Natural killer cell (primary cell): ENCODE measurements around the gene PPP1R26. TPM values are rescaled to one million over a fixed set of nuclear protein-coding genes. Genes with fewer than 3 reads are reported as not detected.

Experiments
- ATAC-seq, 3 donors: fragments of 150-1000 bp in 2 of 3; fragments of 200-7000 bp in 1 of 3; cut with Tn5 transposase; 1 replicate in 1 of 3; 2 replicates in 2 of 3; pipeline ENCODE4 v1.10.0; 2021; ENCODE audit warnings: mild to moderate bottlenecking in 2 of 3, moderate library complexity in 2 of 3
- DNase-seq, 2 donors: peaks; one replicate each; pipeline versions ENCODE4 v3.0.0 to v3.0.0-alpha.2; 2013 to 2021; ENCODE audit warnings: mixed read lengths in 1 of 2
- H3K27ac ChIP-seq: one replicate; pipeline ENCODE4 v1.5.1; 2013; ENCODE audit warnings: mild to moderate bottlenecking, low read length
- H3K27me3 ChIP-seq: one replicate; pipeline ENCODE4 v1.6.1; 2013; ENCODE audit warnings: low read length; ENCODE audit not compliant: control insufficient read depth, insufficient read depth
- H3K36me3 ChIP-seq: one replicate; pipeline ENCODE4 v1.6.1; 2013; ENCODE audit warnings: low read length; ENCODE audit not compliant: control insufficient read depth, insufficient read depth
- H3K4me1 ChIP-seq: one replicate; pipeline ENCODE4 v1.6.1; 2013; ENCODE audit warnings: low read length; ENCODE audit not compliant: control insufficient read depth, insufficient read depth
- H3K4me3 ChIP-seq: one replicate; pipeline ENCODE4 v1.5.1; 2013; ENCODE audit warnings: low read length
- H3K9me3 ChIP-seq: one replicate; pipeline ENCODE4 v1.6.1; 2013; ENCODE audit warnings: low read length; ENCODE audit not compliant: control insufficient read depth, insufficient read depth
- H3K27ac Mint-ChIP-seq, 2 donors: one replicate each; pipeline ENCODE4 v1.8.0; 2022; ENCODE audit warnings: mild to moderate bottlenecking in 2 of 2, mixed read lengths in 2 of 2, moderate library complexity in 1 of 2
- H3K27me3 Mint-ChIP-seq, 2 donors: one replicate each; pipeline ENCODE4 v1.8.0; 2022; ENCODE audit warnings: low read depth in 2 of 2, mixed read lengths in 2 of 2
- H3K36me3 Mint-ChIP-seq: one replicate; pipeline ENCODE4 v1.8.0; 2022; ENCODE audit warnings: mixed read lengths
- H3K4me1 Mint-ChIP-seq, 2 donors: one replicate each; pipeline ENCODE4 v1.8.0; 2022; ENCODE audit warnings: mixed read lengths in 2 of 2
- H3K4me3 Mint-ChIP-seq: one replicate; pipeline ENCODE4 v1.8.0; 2022; ENCODE audit warnings: mild to moderate bottlenecking, moderate library complexity, mixed read lengths
- H3K9me3 Mint-ChIP-seq, 2 donors: one replicate each; pipeline ENCODE4 v1.8.0; 2022; ENCODE audit warnings: mixed read lengths in 2 of 2
- CTCF ChIP-seq: fragments of 200-600 bp; IDR thresholded peaks from one replicate; pipeline ENCODE4 v1.8.0; 2022; ENCODE audit warnings: antibody characterized with exemption
- WGBS: methylation state at CpG from one replicate; pipeline ENCODE4 v1.1.7; 2013; ENCODE audit warnings: missing lambda C conversion rate; ENCODE audit not compliant: insufficient coverage; 5-methylcytosine and 5-hydroxymethylcytosine counted together
- intact Hi-C: fragments of 100-400 bp; cut with micrococcal nuclease; formaldehyde crosslinking; loops from one replicate; pipeline ENCODE4 v1.14.2; 2022
- total RNA-seq, 4 donors: library from RNA; stranded (reverse); fragments of 120-200 nt in 1 of 4; gene quantifications; one replicate each; pipeline versions ENCODE4 v1.2.3 to v1.2.4, GENCODE V29; 2013 to 2022

The PPP1R26 gene
- total RNA-seq, 3 donors from 2014 or later (not counting 1 experiment from before 2014, with no cell fraction given), result 3.2 to 5.3 (median 3.6) TPM

- intact Hi-C loops, result no loop called here
- ATAC-seq (no peak), DNase-seq (no peak)
- Mint-ChIP-seq H3K27ac (no peak overlapping the region), H3K4me1 (peaks cover 16 to 34% of the 10 kb centered on the region in 2 donors), H3K27me3 (no peaks in the 10 kb centered on the region), H3K9me3 (no peaks in the 10 kb centered on the region), H3K36me3 (no peaks in the 10 kb centered on the region), H3K4me3 (no peak overlapping the region)
- H3K27ac ChIP-seq, result no peak overlapping the region
- peaks cover 28% of the 10 kb centered on the region for H3K4me1 ChIP-seq
- no peak overlapping the region for H3K4me3 ChIP-seq
- H3K36me3 ChIP-seq, result peaks cover 10% of the 10 kb centered on the region
- no peak for TF ChIP-seq CTCF
- WGBS, result 95% methylated on average over 16 of the region's 16 CpGs
- H3K27me3 ChIP-seq, result no peaks in the 10 kb centered on the region
- no peaks in the 10 kb centered on the region for H3K9me3 ChIP-seq
These were observed 23.3 kb downstream of the PPP1R26 start for GRCh38 chr9:135502873-135503321.

- H3K27me3 Mint-ChIP-seq, result no peaks in the 10 kb centered on the region
- Histone ChIP-seq H3K4me3 (no peak overlapping the region), H3K4me1 (peaks cover 28% of the 10 kb centered on the region), H3K27me3 (no peaks in the 10 kb centered on the region), H3K9me3 (no peaks in the 10 kb centered on the region), H3K27ac (no peak overlapping the region), H3K36me3 (peaks cover 10% of the 10 kb centered on the region)
- intact Hi-C loops, result no loop called here
- DNase-seq (no peak), ATAC-seq (no peak)
- peaks cover 16 to 34% of the 10 kb centered on the region in 2 donors for H3K4me1 Mint-ChIP-seq
- peaks cover under 1% of the 10 kb centered on the region for H3K36me3 Mint-ChIP-seq
- no peak overlapping the region for H3K27ac Mint-ChIP-seq
- H3K9me3 Mint-ChIP-seq, result no peaks in the 10 kb centered on the region
- TF ChIP-seq CTCF, result no peak
- WGBS, result 96% methylated on average over 41 of the region's 41 CpGs
- H3K4me3 Mint-ChIP-seq, result no peak overlapping the region
These were observed 24.0 kb downstream of the PPP1R26 start for GRCh38 chr9:135503371-135504261.

GRCh38 chr9:135504262-135505243 lies 25.0 kb downstream of the PPP1R26 start:
- intact Hi-C loops, result no loop called here
- DNase-seq (peak; percentile 39 to 73), ATAC-seq (peak in 2 of 3 donors; percentile 18 to 24)
- WGBS, result 72% methylated on average over 21 of the region's 21 CpGs
- Histone ChIP-seq H3K36me3 (peaks cover 10% of the 10 kb centered on the region), H3K9me3 (no peaks in the 10 kb centered on the region), H3K27ac (no peak overlapping the region), H3K4me3 (no peak overlapping the region), H3K4me1 (peaks cover 21% of the 10 kb centered on the region), H3K27me3 (no peaks in the 10 kb centered on the region)
- Mint-ChIP-seq H3K36me3 (peaks cover 10% of the 10 kb centered on the region), H3K4me3 (no peak overlapping the region), H3K27ac (no peak overlapping the region), H3K9me3 (peaks cover 4 to 5% of the 10 kb centered on the region in 2 donors), H3K27me3 (no peaks in the 10 kb centered on the region), H3K4me1 (peaks cover 12 to 28% of the 10 kb centered on the region in 2 donors)
- TF ChIP-seq CTCF, result peak; percentile 56
